ENCODE data around the gene LRPAP1. TPM values are rescaled to one million over a fixed set of nuclear protein-coding genes. Genes with fewer than 3 reads are reported as not detected.

The LRPAP1 gene
- total RNA-seq, 1 donor from 2014 or later = 62.9 TPM

GRCh38 chr4:3500111-3500510, 32.1 kb downstream of the LRPAP1 start:
- ChIA-PET CTCF (no interaction called here), POLR2A (no interaction called here)
- H3K4me3 Mint-ChIP-seq = no peak overlapping the region
- intact Hi-C loops (cut with micrococcal nuclease) = no loop called here
- no peak overlapping the region for H3K27ac Mint-ChIP-seq
- H3K4me1 Mint-ChIP-seq = no peaks in the 10 kb centered on the region
- H3K27me3 Mint-ChIP-seq = no peaks in the 10 kb centered on the region
- no peak for ATAC-seq (ENCODE audit: low read depth)
- peaks cover 24% of the 10 kb centered on the region for H3K36me3 Mint-ChIP-seq (ENCODE audit: low read depth)
- no peak for TF ChIP-seq CTCF (IDR thresholded peaks at IDR 0.05)
- no peaks in the 10 kb centered on the region for H3K9me3 Mint-ChIP-seq
- DNase-seq = no peak

- POLR2A ChIA-PET = interaction anchor here (0.7 kb wide), 1 partner anchor 1198 kb away, joined by 3 read pairs; no protein-coding TSS in a partner anchor
- ATAC-seq (ENCODE audit: low read depth) (no peak), DNase-seq (no peak)
- Mint-ChIP-seq H3K27ac (no peak overlapping the region), H3K36me3 (ENCODE audit: low read depth) (peaks cover 22% of the 10 kb centered on the region), H3K4me3 (no peak overlapping the region), H3K4me1 (no peaks in the 10 kb centered on the region), H3K9me3 (no peaks in the 10 kb centered on the region), H3K27me3 (no peaks in the 10 kb centered on the region)
- CTCF ChIA-PET = no interaction called here
- intact Hi-C loops (cut with micrococcal nuclease) = no loop called here
- TF ChIP-seq CTCF (IDR thresholded peaks at IDR 0.05) = no peak
Measured at GRCh38 chr4:3499710-3500109, 32.5 kb downstream of the LRPAP1 start.

GRCh38 chr4:3498901-3499510, 33.2 kb downstream of the LRPAP1 start:
- Mint-ChIP-seq H3K27me3 (no peaks in the 10 kb centered on the region), H3K36me3 (ENCODE audit: low read depth) (peaks cover 19% of the 10 kb centered on the region), H3K4me1 (no peaks in the 10 kb centered on the region), H3K27ac (no peak overlapping the region), H3K9me3 (no peaks in the 10 kb centered on the region), H3K4me3 (no peak overlapping the region)
- no peak for DNase-seq
- TF ChIP-seq CTCF (IDR thresholded peaks at IDR 0.05) = no peak
- ATAC-seq (ENCODE audit: low read depth) = no peak
- ChIA-PET CTCF (no interaction called here), POLR2A (interaction anchor here (0.7 kb wide), 1 partner anchor 1198 kb away, joined by 3 read pairs; no protein-coding TSS in a partner anchor)
- intact Hi-C loops (cut with micrococcal nuclease) = no loop called here

- Mint-ChIP-seq H3K9me3 (no peaks in the 10 kb centered on the region), H3K4me1 (no peaks in the 10 kb centered on the region), H3K36me3 (ENCODE audit: low read depth) (peaks cover 15% of the 10 kb centered on the region), H3K27ac (no peak overlapping the region), H3K4me3 (no peak overlapping the region), H3K27me3 (no peaks in the 10 kb centered on the region)
- DNase-seq (no peak), ATAC-seq (ENCODE audit: low read depth) (no peak)
- CTCF ChIA-PET = no interaction called here
- POLR2A ChIA-PET = no interaction called here
- TF ChIP-seq CTCF (IDR thresholded peaks at IDR 0.05) = no peak
- intact Hi-C loops (cut with micrococcal nuclease) = no loop called here
Measured at GRCh38 chr4:3498407-3498806, 33.8 kb downstream of the LRPAP1 start.

GRCh38 chr4:3497523-3498389, 34.5 kb downstream of the LRPAP1 start:
- TF ChIP-seq CTCF (IDR thresholded peaks at IDR 0.05) = no peak
- ChIA-PET CTCF (no interaction called here), POLR2A (no interaction called here)
- peaks cover 12% of the 10 kb centered on the region for H3K36me3 Mint-ChIP-seq (ENCODE audit: low read depth)
- DNase-seq (no peak), ATAC-seq (ENCODE audit: low read depth) (no peak)
- H3K4me3 Mint-ChIP-seq = no peak overlapping the region
- intact Hi-C loops (cut with micrococcal nuclease) = no loop called here
- no peaks in the 10 kb centered on the region for H3K9me3 Mint-ChIP-seq
- no peaks in the 10 kb centered on the region for H3K27me3 Mint-ChIP-seq
- no peaks in the 10 kb centered on the region for H3K4me1 Mint-ChIP-seq
- H3K27ac Mint-ChIP-seq = no peak overlapping the region
